ENCODE results near the gene MROH8. TPM values are rescaled to one million over a fixed set of nuclear protein-coding genes. Genes with fewer than 3 reads are reported as not detected.

MROH8 gene
- total and polyA plus RNA-seq, 2 of the 13 experiments (the other 11 are each of a cell fraction or from before 2014, with no cell fraction given) = 2.6 to 5.5 TPM

DNA sequence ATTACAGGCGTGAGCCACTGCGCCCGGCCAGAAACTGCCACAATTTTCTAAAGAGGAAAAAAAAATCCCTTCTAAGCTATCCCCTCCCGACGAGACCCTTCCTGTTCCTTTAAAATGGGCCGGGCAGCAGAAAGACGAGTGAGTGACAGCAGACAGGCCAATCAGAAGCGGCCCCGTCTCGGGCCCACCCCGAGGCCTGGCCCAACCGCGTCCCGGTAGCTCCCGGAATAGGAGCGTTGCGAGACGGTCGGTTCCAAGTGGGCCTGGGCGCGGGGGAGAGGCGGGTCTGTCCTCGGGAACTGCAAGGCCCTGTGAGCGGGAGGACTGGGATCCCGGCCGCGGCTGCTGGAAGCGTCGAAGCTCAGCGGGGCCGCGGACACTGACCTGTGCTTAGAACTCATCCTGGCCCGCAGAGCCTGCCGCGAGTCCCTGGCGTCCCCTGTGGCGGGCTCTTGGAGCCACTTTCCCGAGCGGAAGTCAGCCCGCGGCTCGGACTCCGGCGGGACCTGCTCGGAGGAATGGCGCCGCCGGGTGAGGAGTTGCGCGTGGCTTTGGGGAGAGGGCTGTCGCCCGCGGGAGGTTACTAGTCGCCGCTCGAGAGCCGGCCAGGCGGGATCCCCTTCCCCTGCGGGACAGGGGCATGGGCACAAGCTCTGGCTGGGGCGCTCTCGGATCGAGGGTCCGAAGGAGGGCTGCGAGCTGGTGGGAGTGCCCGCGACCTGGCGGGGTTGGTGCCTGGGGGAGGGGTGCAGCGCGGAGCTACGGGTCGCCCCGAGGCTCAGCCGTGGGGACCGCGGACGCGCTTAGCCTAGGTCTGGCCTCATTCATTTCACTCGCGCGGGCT lies at the start of gene MROH8, which contains the start of gene RPN2 (continued):
- TF ChIP-seq, protein P1, sequence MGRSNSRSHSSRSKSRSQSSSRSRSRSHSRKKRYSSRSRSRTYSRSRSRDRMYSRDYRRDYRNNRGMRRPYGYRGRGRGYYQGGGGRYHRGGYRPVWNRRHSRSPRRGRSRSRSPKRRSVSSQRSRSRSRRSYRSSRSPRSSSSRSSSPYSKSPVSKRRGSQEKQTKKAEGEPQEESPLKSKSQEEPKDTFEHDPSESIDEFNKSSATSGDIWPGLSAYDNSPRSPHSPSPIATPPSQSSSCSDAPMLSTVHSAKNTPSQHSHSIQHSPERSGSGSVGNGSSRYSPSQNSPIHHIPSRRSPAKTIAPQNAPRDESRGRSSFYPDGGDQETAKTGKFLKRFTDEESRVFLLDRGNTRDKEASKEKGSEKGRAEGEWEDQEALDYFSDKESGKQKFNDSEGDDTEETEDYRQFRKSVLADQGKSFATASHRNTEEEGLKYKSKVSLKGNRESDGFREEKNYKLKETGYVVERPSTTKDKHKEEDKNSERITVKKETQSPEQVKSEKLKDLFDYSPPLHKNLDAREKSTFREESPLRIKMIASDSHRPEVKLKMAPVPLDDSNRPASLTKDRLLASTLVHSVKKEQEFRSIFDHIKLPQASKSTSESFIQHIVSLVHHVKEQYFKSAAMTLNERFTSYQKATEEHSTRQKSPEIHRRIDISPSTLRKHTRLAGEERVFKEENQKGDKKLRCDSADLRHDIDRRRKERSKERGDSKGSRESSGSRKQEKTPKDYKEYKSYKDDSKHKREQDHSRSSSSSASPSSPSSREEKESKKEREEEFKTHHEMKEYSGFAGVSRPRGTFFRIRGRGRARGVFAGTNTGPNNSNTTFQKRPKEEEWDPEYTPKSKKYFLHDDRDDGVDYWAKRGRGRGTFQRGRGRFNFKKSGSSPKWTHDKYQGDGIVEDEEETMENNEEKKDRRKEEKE (IDR thresholded peaks at IDR 0.05) = no peak
- TF ChIP-seq FOXC1 (CRISPR knock-in tag; IDR thresholded peaks at IDR 0.05; ENCODE audit: borderline replicate concordance) = peak; percentile 73; the same call in 1 of the 2 replicates
- peak; percentile 11; the same call in 1 of the 2 replicates for TF ChIP-seq ZNF572 (CRISPR knock-in tag; IDR thresholded peaks at IDR 0.05)
- peak; percentile 97; the same call in 1 of the 2 replicates for TF ChIP-seq ZNF776 (CRISPR knock-in tag; IDR thresholded peaks at IDR 0.05)
- TF ChIP-seq U2AF1 (optimal IDR thresholded peaks at IDR 0.05; ENCODE audit: low read depth, low read length) = peak; percentile 68
- peak; percentile 77 for TF ChIP-seq CCDC6 (CRISPR knock-in tag; IDR thresholded peaks at IDR 0.05)
- peak; percentile 54; the same call in 1 of the 2 replicates for TF ChIP-seq NFIC (IDR thresholded peaks at IDR 0.05; ENCODE audit: low read length)
- peak; percentile 97 for TF ChIP-seq SRY (CRISPR knock-in tag; IDR thresholded peaks at IDR 0.05)
- peak; percentile 73; the same call in 1 of the 2 replicates for TF ChIP-seq ZNF605 (CRISPR knock-in tag; IDR thresholded peaks at IDR 0.05)
- TF ChIP-seq HOXA9 (CRISPR knock-in tag; IDR thresholded peaks at IDR 0.05; ENCODE audit: borderline replicate concordance) = no peak
- no peak for TF ChIP-seq ZSCAN29 (CRISPR knock-in tag; conservative IDR thresholded peaks at IDR 0.05)
- TF ChIP-seq, protein P2, sequence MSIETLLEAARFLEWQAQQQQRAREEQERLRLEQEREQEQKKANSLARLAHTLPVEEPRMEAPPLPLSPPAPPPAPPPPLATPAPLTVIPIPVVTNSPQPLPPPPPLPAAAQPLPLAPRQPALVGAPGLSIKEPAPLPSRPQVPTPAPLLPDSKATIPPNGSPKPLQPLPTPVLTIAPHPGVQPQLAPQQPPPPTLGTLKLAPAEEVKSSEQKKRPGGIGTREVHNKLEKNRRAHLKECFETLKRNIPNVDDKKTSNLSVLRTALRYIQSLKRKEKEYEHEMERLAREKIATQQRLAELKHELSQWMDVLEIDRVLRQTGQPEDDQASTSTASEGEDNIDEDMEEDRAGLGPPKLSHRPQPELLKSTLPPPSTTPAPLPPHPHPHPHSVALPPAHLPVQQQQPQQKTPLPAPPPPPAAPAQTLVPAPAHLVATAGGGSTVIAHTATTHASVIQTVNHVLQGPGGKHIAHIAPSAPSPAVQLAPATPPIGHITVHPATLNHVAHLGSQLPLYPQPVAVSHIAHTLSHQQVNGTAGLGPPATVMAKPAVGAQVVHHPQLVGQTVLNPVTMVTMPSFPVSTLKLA (IDR thresholded peaks at IDR 0.05) = no peak; the same call in 1 of the 2 replicates
- TF ChIP-seq SAFB2 (CRISPR knock-in tag; IDR thresholded peaks at IDR 0.05; ENCODE audit: borderline replicate concordance, low read depth) = no peak; the same call in 1 of the 2 replicates
- TF ChIP-seq, protein P3, sequence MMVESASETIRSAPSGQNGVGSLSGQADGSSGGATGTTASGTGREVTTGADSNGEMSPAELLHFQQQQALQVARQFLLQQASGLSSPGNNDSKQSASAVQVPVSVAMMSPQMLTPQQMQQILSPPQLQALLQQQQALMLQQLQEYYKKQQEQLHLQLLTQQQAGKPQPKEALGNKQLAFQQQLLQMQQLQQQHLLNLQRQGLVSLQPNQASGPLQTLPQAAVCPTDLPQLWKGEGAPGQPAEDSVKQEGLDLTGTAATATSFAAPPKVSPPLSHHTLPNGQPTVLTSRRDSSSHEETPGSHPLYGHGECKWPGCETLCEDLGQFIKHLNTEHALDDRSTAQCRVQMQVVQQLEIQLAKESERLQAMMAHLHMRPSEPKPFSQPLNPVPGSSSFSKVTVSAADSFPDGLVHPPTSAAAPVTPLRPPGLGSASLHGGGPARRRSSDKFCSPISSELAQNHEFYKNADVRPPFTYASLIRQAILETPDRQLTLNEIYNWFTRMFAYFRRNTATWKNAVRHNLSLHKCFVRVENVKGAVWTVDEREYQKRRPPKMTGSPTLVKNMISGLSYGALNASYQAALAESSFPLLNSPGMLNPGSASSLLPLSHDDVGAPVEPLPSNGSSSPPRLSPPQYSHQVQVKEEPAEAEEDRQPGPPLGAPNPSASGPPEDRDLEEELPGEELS (CRISPR knock-in tag; IDR thresholded peaks at IDR 0.05) = no peak; the same call in none of the 2 replicates
- TF ChIP-seq KDM5A (IDR thresholded peaks at IDR 0.05; ENCODE audit: borderline replicate concordance, low read length) = peak; percentile 81
- TF ChIP-seq, protein P4, sequence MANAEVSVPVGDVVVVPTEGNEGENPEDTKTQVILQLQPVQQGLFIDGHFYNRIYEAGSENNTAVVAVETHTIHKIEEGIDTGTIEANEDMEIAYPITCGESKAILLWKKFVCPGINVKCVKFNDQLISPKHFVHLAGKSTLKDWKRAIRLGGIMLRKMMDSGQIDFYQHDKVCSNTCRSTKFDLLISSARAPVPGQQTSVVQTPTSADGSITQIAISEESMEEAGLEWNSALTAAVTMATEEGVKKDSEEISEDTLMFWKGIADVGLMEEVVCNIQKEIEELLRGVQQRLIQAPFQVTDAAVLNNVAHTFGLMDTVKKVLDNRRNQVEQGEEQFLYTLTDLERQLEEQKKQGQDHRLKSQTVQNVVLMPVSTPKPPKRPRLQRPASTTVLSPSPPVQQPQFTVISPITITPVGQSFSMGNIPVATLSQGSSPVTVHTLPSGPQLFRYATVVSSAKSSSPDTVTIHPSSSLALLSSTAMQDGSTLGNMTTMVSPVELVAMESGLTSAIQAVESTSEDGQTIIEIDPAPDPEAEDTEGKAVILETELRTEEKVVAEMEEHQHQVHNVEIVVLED (CRISPR knock-in tag; IDR thresholded peaks at IDR 0.05; ENCODE audit: borderline replicate concordance) = peak; percentile 59; the same call in 1 of the 2 replicates
- peak; percentile 97 for TF ChIP-seq HOXA5 (CRISPR knock-in tag; IDR thresholded peaks at IDR 0.05)
- TF ChIP-seq HNRNPK (IDR thresholded peaks at IDR 0.05; ENCODE audit: low read depth, low read length, poor library complexity, severe bottlenecking) = peak; percentile 90
- peak; percentile 91 for TF ChIP-seq ZNF816 (CRISPR knock-in tag; IDR thresholded peaks at IDR 0.05; ENCODE audit: borderline replicate concordance)
- TF ChIP-seq ZNF205 (CRISPR knock-in tag; IDR thresholded peaks at IDR 0.05) = peak; percentile 69

Measured in HepG2 (cell line).